Measurements from ENCODE around the gene CFH.
"Not testable (repeated sequence)": the region's sequence is repeated elsewhere in the genome, so short reads cannot be mapped to it uniquely, and the experiment has no call there.

Gene CFH

DNA sequence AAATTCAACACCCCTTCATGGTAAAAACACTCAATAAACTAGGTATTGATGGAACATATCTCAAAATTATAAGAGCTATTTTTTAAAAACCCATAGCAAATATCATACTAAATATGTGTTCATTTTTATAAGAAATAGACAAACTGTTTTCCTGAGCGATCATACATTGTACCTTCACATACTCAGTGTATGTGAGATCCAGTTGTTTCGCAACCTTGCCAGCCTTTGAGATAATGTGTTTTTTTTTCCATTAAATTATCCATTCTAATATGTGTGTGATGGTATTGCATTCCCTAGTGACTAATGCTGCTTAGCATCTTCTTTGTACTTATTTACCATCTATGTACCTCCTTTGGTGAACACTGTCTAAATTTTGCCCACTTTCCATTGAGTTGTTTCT, 47.1 kb downstream of the CFH start:
- Histone ChIP-seq H4K20me1 (ENCODE audit: low read depth, low read length) (no peaks in the 10 kb centered on the region), H2AFZ (ENCODE audit: low read depth, low read length, severe bottlenecking) (no peak overlapping the region), H3K36me3 (ENCODE audit: low read length) (no peaks in the 10 kb centered on the region), H3K27ac (ENCODE audit: low read depth, low read length) (no peak overlapping the region), H3K9me3 (ENCODE audit: insufficient read depth, low read length) (peaks cover 6% of the 10 kb centered on the region; the same call in 1 of the 2 replicates), H3K27me3 (ENCODE audit: low read length) (no peaks in the 10 kb centered on the region), H3K4me2 (ENCODE audit: low read depth, low read length, poor library complexity, severe bottlenecking) (no peak overlapping the region), H3K79me2 (ENCODE audit: insufficient read depth, low read length) (no peaks in the 10 kb centered on the region), H3K4me3 (ENCODE audit: insufficient read depth, low read length, poor library complexity, severe bottlenecking) (no peak overlapping the region), H3F3A (ENCODE audit: insufficient read depth) (no peaks in the 10 kb centered on the region), H3K9me2 (replicated peaks; ENCODE audit: insufficient read depth, low read length) (no peaks in the 10 kb centered on the region), H3K9ac (ENCODE audit: low read length) (no peak overlapping the region)
- TF ChIP-seq EZH2phosphoT487 (conservative IDR thresholded peaks at IDR 0.05; ENCODE audit: low read length), result no peak
- TF ChIP-seq, protein P1, sequence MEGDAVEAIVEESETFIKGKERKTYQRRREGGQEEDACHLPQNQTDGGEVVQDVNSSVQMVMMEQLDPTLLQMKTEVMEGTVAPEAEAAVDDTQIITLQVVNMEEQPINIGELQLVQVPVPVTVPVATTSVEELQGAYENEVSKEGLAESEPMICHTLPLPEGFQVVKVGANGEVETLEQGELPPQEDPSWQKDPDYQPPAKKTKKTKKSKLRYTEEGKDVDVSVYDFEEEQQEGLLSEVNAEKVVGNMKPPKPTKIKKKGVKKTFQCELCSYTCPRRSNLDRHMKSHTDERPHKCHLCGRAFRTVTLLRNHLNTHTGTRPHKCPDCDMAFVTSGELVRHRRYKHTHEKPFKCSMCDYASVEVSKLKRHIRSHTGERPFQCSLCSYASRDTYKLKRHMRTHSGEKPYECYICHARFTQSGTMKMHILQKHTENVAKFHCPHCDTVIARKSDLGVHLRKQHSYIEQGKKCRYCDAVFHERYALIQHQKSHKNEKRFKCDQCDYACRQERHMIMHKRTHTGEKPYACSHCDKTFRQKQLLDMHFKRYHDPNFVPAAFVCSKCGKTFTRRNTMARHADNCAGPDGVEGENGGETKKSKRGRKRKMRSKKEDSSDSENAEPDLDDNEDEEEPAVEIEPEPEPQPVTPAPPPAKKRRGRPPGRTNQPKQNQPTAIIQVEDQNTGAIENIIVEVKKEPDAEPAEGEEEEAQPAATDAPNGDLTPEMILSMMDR (IDR thresholded peaks at IDR 0.05; ENCODE audit: insufficient read depth, low read length, poor library complexity, severe bottlenecking), result no peak

DNA sequence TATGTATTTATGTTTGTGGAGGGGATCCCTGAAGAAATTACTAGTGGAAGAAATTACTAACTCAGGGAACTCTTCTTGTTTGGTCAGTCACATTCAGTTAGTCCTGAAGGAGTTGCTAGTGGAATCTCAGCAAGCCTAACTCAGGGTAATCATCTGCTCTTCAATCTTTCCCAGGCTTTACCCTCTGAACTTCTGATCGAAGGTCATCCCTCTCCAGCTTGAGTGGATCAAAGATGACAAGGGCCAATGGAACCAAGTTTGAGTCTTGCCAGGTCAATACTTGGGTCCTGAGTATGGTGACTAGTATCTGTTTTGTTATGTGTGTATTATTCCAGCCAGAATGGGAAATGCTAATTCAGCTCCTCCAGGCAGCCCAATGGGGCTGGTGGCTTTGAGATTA, 49.3 kb downstream of the CFH start:
- H4K20me1 ChIP-seq (ENCODE audit: low read depth, low read length), result no peaks in the 10 kb centered on the region
- TF ChIP-seq, protein P1 (IDR thresholded peaks at IDR 0.05; ENCODE audit: insufficient read depth, low read length, poor library complexity, severe bottlenecking), result no peak
- no peak for TF ChIP-seq EZH2phosphoT487 (conservative IDR thresholded peaks at IDR 0.05; ENCODE audit: low read length)

GRCh38 chr1:196709892-196710291, 58.0 kb downstream of the CFH start:
- H3K27me3 ChIP-seq (ENCODE audit: low read length); H3F3A ChIP-seq (ENCODE audit: insufficient read depth); H3K4me2 ChIP-seq (ENCODE audit: low read depth, low read length, poor library complexity, severe bottlenecking); H3K79me2 ChIP-seq (ENCODE audit: insufficient read depth, low read length); H3K9me3 ChIP-seq (ENCODE audit: insufficient read depth, low read length); H3K9ac ChIP-seq (ENCODE audit: low read length); H2AFZ ChIP-seq (ENCODE audit: low read depth, low read length, severe bottlenecking); H3K27ac ChIP-seq (ENCODE audit: low read depth, low read length); H3K4me3 ChIP-seq (ENCODE audit: insufficient read depth, low read length, poor library complexity, severe bottlenecking); H4K20me1 ChIP-seq (ENCODE audit: low read depth, low read length); H3K9me2 ChIP-seq (replicated peaks; ENCODE audit: insufficient read depth, low read length); H3K36me3 ChIP-seq (ENCODE audit: low read length): not testable (repeated sequence)

More for the DNA sequence above, 49.3 kb downstream of the CFH start:
- H2AFZ ChIP-seq (ENCODE audit: low read depth, low read length, severe bottlenecking), result no peak overlapping the region
- no peaks in the 10 kb centered on the region for H3K36me3 ChIP-seq (ENCODE audit: low read length)
- H3K27ac ChIP-seq (ENCODE audit: low read depth, low read length), result no peak overlapping the region
- no peaks in the 10 kb centered on the region for H3K79me2 ChIP-seq (ENCODE audit: insufficient read depth, low read length)
- H3K27me3 ChIP-seq (ENCODE audit: low read length), result no peaks in the 10 kb centered on the region
- no peaks in the 10 kb centered on the region for H3F3A ChIP-seq (ENCODE audit: insufficient read depth)
- H3K9ac ChIP-seq (ENCODE audit: low read length), result no peak overlapping the region
- no peaks in the 10 kb centered on the region for H3K9me2 ChIP-seq (replicated peaks; ENCODE audit: insufficient read depth, low read length)
- peaks cover 6% of the 10 kb centered on the region; the same call in 1 of the 2 replicates for H3K9me3 ChIP-seq (ENCODE audit: insufficient read depth, low read length)
- H3K4me2 ChIP-seq (ENCODE audit: low read depth, low read length, poor library complexity, severe bottlenecking), result no peak overlapping the region
- no peak overlapping the region for H3K4me3 ChIP-seq (ENCODE audit: insufficient read depth, low read length, poor library complexity, severe bottlenecking)

DNA sequence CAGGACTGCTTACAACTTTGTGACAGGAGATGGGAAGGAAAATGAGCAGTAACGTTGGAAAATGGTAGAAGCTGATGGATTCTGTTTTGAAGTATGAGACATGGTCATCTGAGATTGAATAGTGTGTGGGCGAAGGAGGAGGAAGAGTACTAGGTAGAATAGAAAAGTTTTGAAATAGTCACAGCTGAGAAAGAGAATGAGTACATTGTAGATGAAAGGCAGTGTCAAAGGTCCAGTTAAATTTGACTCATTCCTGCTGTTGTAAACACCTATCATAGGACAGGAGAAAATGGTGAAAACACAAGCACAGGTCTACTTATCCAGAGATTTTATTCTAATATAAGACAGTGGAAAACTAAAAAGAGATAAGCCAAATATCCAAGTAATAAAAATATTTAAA, 66.0 kb downstream of the CFH start:
- H3K9ac ChIP-seq (ENCODE audit: low read length), result no peak overlapping the region
- no peak for TF ChIP-seq EZH2phosphoT487 (conservative IDR thresholded peaks at IDR 0.05; ENCODE audit: low read length)
- TF ChIP-seq, protein P1 (IDR thresholded peaks at IDR 0.05; ENCODE audit: insufficient read depth, low read length, poor library complexity, severe bottlenecking), result no peak
- H3K79me2 ChIP-seq (ENCODE audit: insufficient read depth, low read length), result no peaks in the 10 kb centered on the region
- no peak overlapping the region for H2AFZ ChIP-seq (ENCODE audit: low read depth, low read length, severe bottlenecking)
- no peaks in the 10 kb centered on the region for H3F3A ChIP-seq (ENCODE audit: insufficient read depth)
- H3K27ac ChIP-seq (ENCODE audit: low read depth, low read length), result no peak overlapping the region
- H3K36me3 ChIP-seq (ENCODE audit: low read length), result no peaks in the 10 kb centered on the region
- no peaks in the 10 kb centered on the region for H4K20me1 ChIP-seq (ENCODE audit: low read depth, low read length)
- no peaks in the 10 kb centered on the region for H3K9me3 ChIP-seq (ENCODE audit: insufficient read depth, low read length)
- no peak overlapping the region for H3K4me2 ChIP-seq (ENCODE audit: low read depth, low read length, poor library complexity, severe bottlenecking)
- H3K27me3 ChIP-seq (ENCODE audit: low read length), result no peaks in the 10 kb centered on the region
- H3K4me3 ChIP-seq (ENCODE audit: insufficient read depth, low read length, poor library complexity, severe bottlenecking), result no peak overlapping the region
- no peaks in the 10 kb centered on the region for H3K9me2 ChIP-seq (replicated peaks; ENCODE audit: insufficient read depth, low read length)
